HG03064 (cell line): ENCODE measurements around the gene AQP6.

Source experiments
- ATAC-seq: cut with Tn5 transposase; IDR thresholded peaks from one replicate; pipeline ENCODE4 v1.9.1; 2021; ENCODE audit warnings: low read depth; ENCODE audit not compliant: unreplicated experiment

Gene AQP6

GRCh38 chr12:49942921-49943624 is 29.7 kb upstream of the AQP6 start:
- ATAC-seq = no peak

GRCh38 chr12:49943625-49943960 is 29.2 kb upstream of the AQP6 start:
- no peak for ATAC-seq

GRCh38 chr12:49944046-49944445 is 28.7 kb upstream of the AQP6 start:
- no peak for ATAC-seq

GRCh38 chr12:49944718-49945117 is 28.0 kb upstream of the AQP6 start:
- no peak for ATAC-seq

- ATAC-seq = no peak
Observed at GRCh38 chr12:49945394-49946080, 27.2 kb upstream of the AQP6 start.

- no peak for ATAC-seq
Observed at GRCh38 chr12:49946086-49946485, 26.7 kb upstream of the AQP6 start.

- ATAC-seq = no peak
Observed at GRCh38 chr12:49946497-49946896, 26.2 kb upstream of the AQP6 start.

GRCh38 chr12:49947593-49948226 is 25.0 kb upstream of the AQP6 start:
- ATAC-seq = no peak

GRCh38 chr12:49948866-49949845 is 23.6 kb upstream of the AQP6 start:
- ATAC-seq = no peak

GRCh38 chr12:49949866-49950265 is 22.9 kb upstream of the AQP6 start:
- ATAC-seq = no peak

GRCh38 chr12:49950273-49951251 is 22.2 kb upstream of the AQP6 start, which contains the start of gene AQP2:
Gene AQP2 (plus strand): TSS chr12:49950737. CDS start chr12:49950831, 94 bp downstream.
- no peak for ATAC-seq

- ATAC-seq = no peak
Observed at GRCh38 chr12:49951411-49952240, 21.1 kb upstream of the AQP6 start.

GRCh38 chr12:49952391-49953055 is 20.2 kb upstream of the AQP6 start:
- ATAC-seq = no peak

GRCh38 chr12:49953151-49953550 is 19.6 kb upstream of the AQP6 start:
- no peak for ATAC-seq

- ATAC-seq = no peak
Observed at GRCh38 chr12:49953961-49954846, 18.5 kb upstream of the AQP6 start.

- no peak for ATAC-seq
Observed at GRCh38 chr12:49954863-49955830, 17.6 kb upstream of the AQP6 start.
